HCT116 (cell line): Measurements from ENCODE around the gene MGST2. TPM values are rescaled to one million over a fixed set of nuclear protein-coding genes. Genes with fewer than 3 reads are reported as not detected.

Source experiments
- ATAC-seq: fragments of 200-7000 bp; cut with Tn5 transposase; 2 replicates; pipeline ENCODE4 v1.9.1; 2020; ENCODE audit warnings: mild to moderate bottlenecking, moderate library complexity
- BruUV-seq: library from RNA; stranded (reverse); fragments of 400-500 nt; replicated peaks from 2 replicates; lab custom pipeline; 2021; lab: Mats Ljungman, UMichigan
- CTCF ChIA-PET: fragments of 300-600 bp; sonication (Branson Sonifier 250); formaldehyde crosslinking; loops from one replicate; lab custom pipeline; 2021; ENCODE audit warnings: antibody characterized with exemption; lab: Charles Lee
- POLR2A ChIA-PET: fragments of 300-600, 350-600 bp; sonication (Branson Sonifier 250); formaldehyde crosslinking; loops from one replicate; lab custom pipeline; 2021; ENCODE audit warnings: antibody characterized with exemption; lab: Charles Lee
- RAD21 ChIA-PET, 2 experiments: fragments of 300-600 bp; sonication (Branson Sonifier 250); formaldehyde crosslinking; loops; one replicate each; lab custom pipeline; 2023; ENCODE audit warnings: low total read pairs in 2 of 2; ENCODE audit not compliant: uncharacterized antibody in 2 of 2, unreplicated experiment in 2 of 2, low non-redundant PET in 1 of 2; lab: Charles Lee
- DNase-seq: peaks from one replicate; pipeline ENCODE4 v3.0.0-alpha.2; 2010; ENCODE audit warnings: low read depth, low spot score
- H2AFZ ChIP-seq: fragments of 200-600 bp; shearing (Covaris generic), sonication (generic); 2 replicates; pipeline ENCODE4 v1.6.1; 2017; ENCODE audit warnings: low read depth, mixed run types, mixed read lengths, antibody characterized with exemption, low read length; ENCODE audit not compliant: poor library complexity, severe bottlenecking
- H3K27ac ChIP-seq: 2 replicates; pipeline ENCODE4 v1.5.1; 2012; ENCODE audit warnings: low read depth, low read length
- H3K27me3 ChIP-seq: fragments of 200-600 bp; sonication (generic); 2 replicates; pipeline ENCODE4 v1.6.1; 2016; ENCODE audit warnings: mixed run types, low read length, mixed read lengths; ENCODE audit not compliant: insufficient read depth
- H3K36me3 ChIP-seq, 2 experiments: fragments of 200-500 bp in 1 of 2; fragments of 200-600 bp in 1 of 2; sonication (Bioruptor generic) in 1 of 2; sonication (generic) in 1 of 2; 2 replicates each; pipeline versions ENCODE4 v1.5.1 to v1.6.1; 2014 to 2016; ENCODE audit warnings: low read length in 2 of 2, inconsistent platforms in 1 of 2, mixed read lengths in 1 of 2, mixed run types in 1 of 2; ENCODE audit not compliant: insufficient read depth in 2 of 2, control insufficient read depth in 1 of 2
- H3K4me1 ChIP-seq, 2 experiments: fragments of 200-600 bp in 1 of 2; sonication (generic) in 1 of 2; 2 replicates each; pipeline versions ENCODE4 v1.5.1 to v1.6.1; 2012 to 2017; ENCODE audit warnings: low read length in 2 of 2, inconsistent platforms in 1 of 2, mild to moderate bottlenecking in 1 of 2, mixed read lengths in 1 of 2, mixed run types in 1 of 2, moderate library complexity in 1 of 2; ENCODE audit not compliant: insufficient read depth in 2 of 2, control insufficient read depth in 1 of 2
- H3K4me2 ChIP-seq: fragments of 200-600 bp; sonication (generic); 2 replicates; pipeline ENCODE4 v1.6.1; 2017; ENCODE audit warnings: mixed run types, low read length, mixed read lengths
- H3K4me3 ChIP-seq, 2 experiments: fragments of 200-600 bp in 1 of 2; sonication (generic) in 1 of 2; replicated peaks in 1 of 2; 2 replicates each; pipeline ENCODE4 v1.5.1; 2011 to 2016; ENCODE audit warnings: low read length in 2 of 2, control low read depth in 1 of 2, low read depth in 1 of 2, mild to moderate bottlenecking in 1 of 2, mixed read lengths in 1 of 2, mixed run types in 1 of 2
- H3K79me2 ChIP-seq: fragments of 200-600 bp; sonication (generic); 2 replicates; pipeline ENCODE4 v1.6.1; 2017; ENCODE audit warnings: mild to moderate bottlenecking, mixed run types, low read length, moderate library complexity, mixed read lengths; ENCODE audit not compliant: insufficient read depth
- H3K9ac ChIP-seq: fragments of 200-600 bp; sonication (generic); 2 replicates; pipeline ENCODE4 v1.6.1; 2016; ENCODE audit warnings: low read length, mixed read lengths
- H3K9me2 ChIP-seq: fragments of 200-600 bp; sonication (generic), shearing (Covaris generic); 2 replicates; pipeline ENCODE4 v1.6.1; 2017; ENCODE audit warnings: mixed run types, mild to moderate bottlenecking, moderate library complexity; ENCODE audit not compliant: insufficient read depth
- H3K9me3 ChIP-seq, 2 experiments: fragments of 200-500 bp in 1 of 2; fragments of 200-600 bp in 1 of 2; sonication (Bioruptor generic) in 1 of 2; sonication (generic) in 1 of 2; 2 replicates each; pipeline ENCODE4 v1.6.1; 2014 to 2017; ENCODE audit warnings: low read length in 2 of 2, mixed read lengths in 2 of 2, inconsistent platforms in 1 of 2, low read depth in 1 of 2, mild to moderate bottlenecking in 1 of 2, mixed run types in 1 of 2, moderate library complexity in 1 of 2; ENCODE audit not compliant: control insufficient read depth in 1 of 2, insufficient read depth in 1 of 2
- H4K20me1 ChIP-seq: fragments of 200-600 bp; sonication (generic), shearing (Covaris generic); 2 replicates; pipeline ENCODE4 v1.6.1; 2017; ENCODE audit warnings: mixed run types, mild to moderate bottlenecking, moderate library complexity; ENCODE audit not compliant: insufficient read depth
- CEBPB ChIP-seq: IDR thresholded peaks from 2 replicates; pipeline ENCODE4 v1.6.1; 2012; ENCODE audit warnings: low read depth
- ELF1 ChIP-seq: IDR thresholded peaks from 2 replicates; pipeline ENCODE4 v1.6.1; 2012; ENCODE audit warnings: low read depth, borderline replicate concordance
- EZH2phosphoT487 ChIP-seq: fragments of 200-600 bp; IDR thresholded peaks from 2 replicates; pipeline ENCODE4 v1.6.1; 2018; ENCODE audit warnings: antibody characterized with exemption, borderline replicate concordance
- JUND ChIP-seq: IDR thresholded peaks from 2 replicates; pipeline ENCODE4 v1.6.1; 2012
- RAD21 ChIP-seq: IDR thresholded peaks from 2 replicates; pipeline ENCODE4 v1.6.1; 2012; ENCODE audit warnings: low read depth, mild to moderate bottlenecking
- SP1 ChIP-seq: IDR thresholded peaks from 2 replicates; pipeline ENCODE4 v1.6.1; 2012; ENCODE audit warnings: low read depth
- ZNF274 ChIP-seq: fragments of 200-500 bp; sonication (Bioruptor generic); IDR thresholded peaks from 2 replicates; pipeline ENCODE4 v1.6.1; 2014; ENCODE audit warnings: mild to moderate bottlenecking, low read depth, low read length, inconsistent platforms
- intact Hi-C: fragments of 100-400 bp; cut with micrococcal nuclease; formaldehyde crosslinking; loops from 2 replicates; pipeline ENCODE4 v1.10.0; 2022
- total RNA-seq: library from RNA; stranded (reverse); gene quantifications from one replicate; pipeline ENCODE4 v1.2.1, GENCODE V29; 2021; ENCODE audit not compliant: unreplicated experiment
- TF ChIP-seq, protein P1 (sequence below): IDR thresholded peaks from 2 replicates; pipeline ENCODE4 v1.6.1; 2012; ENCODE audit warnings: low read depth
- TF ChIP-seq, protein P2 (sequence below), 3 experiments: fragments of 200-600 bp in 1 of 3; sonication (generic) in 1 of 3; IDR thresholded peaks in 2 of 3; conservative IDR thresholded peaks in 1 of 3; 2 replicates each; pipeline ENCODE4 v1.5.1; 2012 to 2017; ENCODE audit warnings: low read depth in 2 of 3, low read length in 2 of 3, antibody characterized with exemption in 1 of 3, borderline replicate concordance in 1 of 3, control low read depth in 1 of 3, mild to moderate bottlenecking in 1 of 3, mixed read lengths in 1 of 3, mixed run types in 1 of 3, moderate library complexity in 1 of 3; ENCODE audit not compliant: insufficient read depth in 1 of 3

MGST2 gene
- total RNA-seq, 1 experiment from 2014 or later, result 24.3 TPM

DNA sequence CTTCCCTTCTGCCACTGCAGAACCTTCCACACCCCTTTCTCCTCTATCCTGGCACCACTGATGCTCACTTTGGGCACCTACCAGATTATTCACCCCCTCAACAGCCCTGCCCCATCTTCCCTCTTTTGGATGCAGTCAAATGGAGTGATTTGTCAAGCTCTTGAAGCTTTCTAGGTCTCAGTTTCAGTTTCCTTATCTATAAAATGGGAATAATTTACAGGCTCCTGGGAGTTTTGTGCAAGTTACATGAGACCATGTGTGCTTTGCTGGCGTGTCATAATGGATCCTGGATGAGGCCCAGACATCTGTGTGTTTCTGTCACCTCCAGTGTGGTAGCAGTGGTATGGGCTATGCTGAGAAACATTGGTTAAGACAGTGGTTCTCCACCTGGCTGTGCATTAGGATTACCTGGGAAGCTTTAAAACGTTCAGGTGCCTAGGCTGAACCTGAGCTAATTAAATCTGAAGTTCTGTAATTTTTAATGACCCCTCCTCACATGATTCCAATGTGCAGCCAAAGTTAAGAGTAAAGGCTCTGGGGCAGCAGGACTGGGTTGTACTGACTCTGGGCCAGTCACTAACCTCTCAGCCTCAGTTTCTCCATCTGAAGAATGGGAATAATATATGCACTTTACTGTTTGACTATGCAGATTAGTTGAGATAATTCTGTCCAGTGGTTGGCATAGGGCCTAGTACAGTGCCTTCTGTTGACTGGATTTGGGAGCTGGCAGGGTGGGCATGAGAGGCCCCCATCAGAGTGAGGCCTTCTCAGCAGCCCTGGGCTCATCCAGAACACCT, 6.8 kb upstream of the MGST2 start:
- Histone ChIP-seq H3K4me2 (no peak overlapping the region), H3K4me3 (no peak overlapping the region), H3K27me3 (no peaks in the 10 kb centered on the region), H4K20me1 (no peaks in the 10 kb centered on the region), H3K9me3 (no peaks in the 10 kb centered on the region), H3K4me1 (peaks cover 3 to 22% of the 10 kb centered on the region in 2 experiments; a peak in 3 of 4 replicates), H3K9me2 (no peaks in the 10 kb centered on the region), H3K27ac (no peak overlapping the region), H3K36me3 (no peaks in the 10 kb centered on the region), H2AFZ (no peak overlapping the region), H3K9ac (no peak overlapping the region), H3K79me2 (no peaks in the 10 kb centered on the region)
- TF ChIP-seq, protein P1, sequence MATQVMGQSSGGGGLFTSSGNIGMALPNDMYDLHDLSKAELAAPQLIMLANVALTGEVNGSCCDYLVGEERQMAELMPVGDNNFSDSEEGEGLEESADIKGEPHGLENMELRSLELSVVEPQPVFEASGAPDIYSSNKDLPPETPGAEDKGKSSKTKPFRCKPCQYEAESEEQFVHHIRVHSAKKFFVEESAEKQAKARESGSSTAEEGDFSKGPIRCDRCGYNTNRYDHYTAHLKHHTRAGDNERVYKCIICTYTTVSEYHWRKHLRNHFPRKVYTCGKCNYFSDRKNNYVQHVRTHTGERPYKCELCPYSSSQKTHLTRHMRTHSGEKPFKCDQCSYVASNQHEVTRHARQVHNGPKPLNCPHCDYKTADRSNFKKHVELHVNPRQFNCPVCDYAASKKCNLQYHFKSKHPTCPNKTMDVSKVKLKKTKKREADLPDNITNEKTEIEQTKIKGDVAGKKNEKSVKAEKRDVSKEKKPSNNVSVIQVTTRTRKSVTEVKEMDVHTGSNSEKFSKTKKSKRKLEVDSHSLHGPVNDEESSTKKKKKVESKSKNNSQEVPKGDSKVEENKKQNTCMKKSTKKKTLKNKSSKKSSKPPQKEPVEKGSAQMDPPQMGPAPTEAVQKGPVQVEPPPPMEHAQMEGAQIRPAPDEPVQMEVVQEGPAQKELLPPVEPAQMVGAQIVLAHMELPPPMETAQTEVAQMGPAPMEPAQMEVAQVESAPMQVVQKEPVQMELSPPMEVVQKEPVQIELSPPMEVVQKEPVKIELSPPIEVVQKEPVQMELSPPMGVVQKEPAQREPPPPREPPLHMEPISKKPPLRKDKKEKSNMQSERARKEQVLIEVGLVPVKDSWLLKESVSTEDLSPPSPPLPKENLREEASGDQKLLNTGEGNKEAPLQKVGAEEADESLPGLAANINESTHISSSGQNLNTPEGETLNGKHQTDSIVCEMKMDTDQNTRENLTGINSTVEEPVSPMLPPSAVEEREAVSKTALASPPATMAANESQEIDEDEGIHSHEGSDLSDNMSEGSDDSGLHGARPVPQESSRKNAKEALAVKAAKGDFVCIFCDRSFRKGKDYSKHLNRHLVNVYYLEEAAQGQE, result no peak
- no peak for TF ChIP-seq EZH2phosphoT487
- no peak for TF ChIP-seq ELF1
- TF ChIP-seq JUND, result no peak
- TF ChIP-seq RAD21, result no peak
- no peak for TF ChIP-seq CEBPB
- no peak for TF ChIP-seq ZNF274
- TF ChIP-seq, protein P2, sequence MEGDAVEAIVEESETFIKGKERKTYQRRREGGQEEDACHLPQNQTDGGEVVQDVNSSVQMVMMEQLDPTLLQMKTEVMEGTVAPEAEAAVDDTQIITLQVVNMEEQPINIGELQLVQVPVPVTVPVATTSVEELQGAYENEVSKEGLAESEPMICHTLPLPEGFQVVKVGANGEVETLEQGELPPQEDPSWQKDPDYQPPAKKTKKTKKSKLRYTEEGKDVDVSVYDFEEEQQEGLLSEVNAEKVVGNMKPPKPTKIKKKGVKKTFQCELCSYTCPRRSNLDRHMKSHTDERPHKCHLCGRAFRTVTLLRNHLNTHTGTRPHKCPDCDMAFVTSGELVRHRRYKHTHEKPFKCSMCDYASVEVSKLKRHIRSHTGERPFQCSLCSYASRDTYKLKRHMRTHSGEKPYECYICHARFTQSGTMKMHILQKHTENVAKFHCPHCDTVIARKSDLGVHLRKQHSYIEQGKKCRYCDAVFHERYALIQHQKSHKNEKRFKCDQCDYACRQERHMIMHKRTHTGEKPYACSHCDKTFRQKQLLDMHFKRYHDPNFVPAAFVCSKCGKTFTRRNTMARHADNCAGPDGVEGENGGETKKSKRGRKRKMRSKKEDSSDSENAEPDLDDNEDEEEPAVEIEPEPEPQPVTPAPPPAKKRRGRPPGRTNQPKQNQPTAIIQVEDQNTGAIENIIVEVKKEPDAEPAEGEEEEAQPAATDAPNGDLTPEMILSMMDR (IDR thresholded peaks at IDR 0.05 in 2 of 3, conservative IDR thresholded peaks at IDR 0.05 in 1 of 3; ENCODE audit: borderline replicate concordance in 1 of 3, insufficient read depth in 1 of 3, low read depth in 2 of 3, low read length in 2 of 3), result no peak
- TF ChIP-seq SP1, result no peak
- ATAC-seq, result no peak
- CTCF ChIA-PET, result no interaction called here
- RAD21 ChIA-PET, result interaction anchor here in 1 of 2 experiments (0.7 kb wide), 1 partner anchor 55 kb away, joined by 3 read pairs; no protein-coding TSS in a partner anchor
- DNase-seq, result no peak
- no TSS peak for BruUV-seq
- POLR2A ChIA-PET, result no interaction called here
- intact Hi-C loops, result loop anchor here (5.0 to 10.0 kb wide), 6 partner anchors 161 to 594 kb away; partner anchors contain the start of gene MAML3
